ENCODE results near the gene NSD2.

The NSD2 gene

DNA sequence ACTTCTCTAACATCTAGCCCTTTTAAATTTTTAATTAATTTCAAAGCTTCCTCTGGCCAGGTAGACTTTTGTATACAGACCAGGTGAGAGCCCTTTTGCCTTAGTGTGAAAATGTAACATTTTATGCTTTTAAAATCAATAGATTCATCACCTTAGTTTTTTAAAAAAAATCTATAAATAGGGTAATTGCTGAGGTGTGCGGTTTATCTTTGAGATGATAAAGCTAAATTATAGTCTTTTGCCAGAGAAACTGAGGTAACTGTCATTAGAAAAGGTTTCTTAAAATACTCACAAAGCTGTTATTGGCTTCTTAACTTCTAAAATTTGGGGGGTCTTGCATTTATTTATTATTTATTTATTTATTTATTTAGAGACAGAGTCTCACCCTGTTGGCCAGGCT lies 74.7 kb downstream of the NSD2 start:
- DNase-seq = no peak

DNA sequence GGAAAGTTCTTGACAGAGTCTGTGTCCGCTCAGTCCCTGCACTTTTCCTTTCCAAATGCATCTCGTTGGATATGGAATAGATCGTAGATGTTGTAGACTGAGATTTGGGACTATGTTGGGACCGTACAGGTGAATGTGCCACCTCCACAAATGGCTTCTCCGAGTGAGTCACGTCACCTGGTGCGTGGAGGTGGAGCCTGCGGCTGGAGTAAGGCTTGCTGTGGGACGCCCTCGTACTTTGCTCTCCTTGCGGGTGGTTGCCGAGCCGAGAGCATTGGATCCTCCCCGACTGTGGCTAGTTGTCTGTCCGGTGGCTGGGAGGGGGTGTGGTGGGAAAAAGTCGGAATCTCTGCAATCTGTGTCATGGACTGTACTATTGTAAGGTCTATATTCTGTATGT lies 77.0 kb downstream of the NSD2 start:
- no peak for DNase-seq

DNA sequence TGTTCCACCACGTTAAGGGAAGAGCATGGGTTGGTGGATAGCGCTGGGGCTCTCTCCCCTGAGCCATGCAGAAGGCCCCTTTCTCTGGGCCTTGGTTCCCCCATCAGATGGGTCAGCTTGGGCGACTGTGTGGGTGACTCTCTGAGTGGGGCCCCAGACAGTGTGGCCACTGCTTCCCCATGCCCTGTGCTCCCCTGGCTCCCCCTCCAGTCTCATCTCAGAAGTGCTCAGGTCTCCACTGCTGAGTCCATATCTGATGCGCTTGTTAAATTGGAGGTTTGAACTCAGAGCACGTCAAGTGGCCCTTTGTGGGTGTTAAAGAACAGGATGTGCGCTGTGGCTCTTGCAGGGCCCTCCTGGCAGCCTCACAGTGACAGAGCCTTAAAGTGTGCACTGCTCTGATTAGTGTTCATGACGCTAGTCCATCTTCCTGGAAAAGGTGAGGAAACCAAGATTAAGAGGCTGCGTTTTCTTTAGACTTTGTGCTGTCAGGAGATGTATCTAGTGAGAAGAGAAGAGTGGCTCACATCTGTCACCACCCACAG lies 77.8 kb downstream of the NSD2 start:
- no peak for DNase-seq

DNA sequence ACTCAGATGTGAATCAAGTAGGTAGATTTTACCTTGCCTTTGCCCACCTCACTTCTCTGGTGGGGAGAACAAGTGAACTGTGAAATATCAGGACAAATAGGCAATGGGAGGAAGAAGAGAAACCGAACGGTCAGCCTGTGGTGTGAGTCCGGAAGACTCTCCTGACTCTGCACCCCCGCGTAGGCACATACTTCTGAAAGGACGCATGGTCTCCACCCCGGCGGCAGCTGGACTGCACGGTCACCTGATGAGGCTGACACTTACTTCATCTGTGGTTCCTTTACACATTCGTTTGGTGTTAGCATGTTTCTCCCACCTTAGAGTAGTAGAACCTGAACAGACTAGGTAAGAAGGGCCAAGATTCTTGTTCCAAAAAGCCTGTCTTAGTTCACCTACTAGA lies 79.2 kb downstream of the NSD2 start:
- DNase-seq = no peak

DNA sequence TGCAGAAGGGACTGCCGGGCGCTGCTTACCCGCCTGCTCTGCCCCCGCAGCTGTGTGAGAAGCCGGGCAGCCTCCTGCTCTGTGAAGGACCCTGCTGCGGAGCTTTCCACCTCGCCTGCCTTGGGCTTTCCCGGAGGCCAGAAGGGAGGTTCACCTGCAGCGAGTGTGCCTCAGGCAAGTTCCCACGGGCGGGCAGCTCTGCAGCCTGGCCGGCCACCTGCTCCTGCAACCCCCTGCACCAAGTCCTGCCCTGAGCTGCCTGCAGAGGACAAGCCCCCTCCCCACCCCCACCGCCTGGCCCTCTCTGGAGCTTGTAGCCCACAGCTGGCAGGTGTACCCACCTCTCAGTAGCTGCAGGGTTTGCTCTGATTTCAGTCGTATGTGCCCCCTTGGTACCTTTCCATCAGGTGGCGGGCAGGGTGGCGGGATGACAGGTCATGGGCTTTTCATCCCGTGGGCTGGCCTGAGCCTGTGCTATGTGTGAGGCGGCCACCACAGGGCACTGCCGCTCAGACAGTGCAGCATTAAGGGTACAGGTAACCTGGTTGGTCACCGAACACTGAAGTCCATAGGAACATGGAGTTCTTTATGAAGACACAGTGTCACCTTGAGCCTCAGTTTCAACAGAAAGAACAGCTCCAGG lies 81.0 kb downstream of the NSD2 start:
- DNase-seq = no peak

DNA sequence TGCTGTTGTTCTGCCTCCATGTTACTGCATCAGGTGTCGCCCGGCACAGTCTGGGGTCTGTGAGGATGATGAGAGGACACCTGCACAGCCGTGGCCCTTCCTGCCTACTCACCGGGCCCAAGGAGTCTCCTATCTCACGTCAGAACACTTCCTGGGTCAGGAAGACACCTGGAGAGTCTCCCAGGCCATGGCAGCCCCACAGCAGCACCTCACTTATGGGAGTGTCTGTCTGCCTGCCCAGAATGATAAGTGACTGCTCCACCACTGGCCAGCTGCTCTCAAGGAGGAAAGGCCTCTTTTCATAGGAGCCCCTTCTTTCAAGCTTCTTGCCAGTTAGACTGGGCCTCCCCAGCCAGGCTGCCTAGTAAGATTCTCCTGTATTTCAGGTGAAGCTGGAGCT lies 81.5 kb downstream of the NSD2 start:
- no peak for DNase-seq

DNA sequence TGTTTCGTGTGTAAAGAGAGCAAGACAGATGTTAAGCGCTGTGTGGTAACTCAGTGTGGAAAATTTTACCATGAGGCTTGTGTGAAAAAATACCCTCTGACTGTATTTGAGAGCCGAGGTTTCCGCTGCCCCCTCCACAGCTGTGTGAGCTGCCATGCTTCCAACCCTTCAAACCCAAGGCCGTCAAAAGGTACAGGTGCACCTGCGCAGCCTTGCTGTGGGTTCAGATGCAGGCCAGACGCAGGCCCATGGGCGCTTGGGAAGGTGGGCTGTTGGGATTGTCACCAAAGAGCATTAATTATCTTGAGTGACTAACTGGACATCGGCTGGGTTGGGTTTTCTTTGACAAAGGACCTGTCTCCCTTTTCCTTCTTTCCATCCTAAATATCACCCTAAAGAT lies 82.1 kb downstream of the NSD2 start:
- no peak for DNase-seq

DNA sequence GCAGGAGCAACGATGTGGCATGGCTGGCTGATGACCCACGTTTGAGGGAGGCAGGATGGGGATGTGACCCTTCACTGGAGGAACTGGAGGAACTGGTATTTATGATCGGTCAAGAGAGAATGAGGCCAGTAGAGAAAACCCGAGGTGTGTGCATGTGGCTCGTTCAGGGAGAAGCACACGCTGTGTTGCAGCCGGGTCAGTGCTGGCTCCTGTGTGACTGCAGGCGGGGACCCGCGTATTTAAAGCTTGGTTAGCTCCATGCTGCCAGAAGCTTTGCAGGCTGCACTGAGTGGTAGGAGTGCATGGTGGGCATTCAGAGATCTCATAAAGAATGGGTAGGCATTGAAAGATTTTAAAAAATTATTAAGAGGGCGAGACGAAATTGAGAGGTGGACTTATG lies 85.4 kb downstream of the NSD2 start:
- no peak for DNase-seq

DNA sequence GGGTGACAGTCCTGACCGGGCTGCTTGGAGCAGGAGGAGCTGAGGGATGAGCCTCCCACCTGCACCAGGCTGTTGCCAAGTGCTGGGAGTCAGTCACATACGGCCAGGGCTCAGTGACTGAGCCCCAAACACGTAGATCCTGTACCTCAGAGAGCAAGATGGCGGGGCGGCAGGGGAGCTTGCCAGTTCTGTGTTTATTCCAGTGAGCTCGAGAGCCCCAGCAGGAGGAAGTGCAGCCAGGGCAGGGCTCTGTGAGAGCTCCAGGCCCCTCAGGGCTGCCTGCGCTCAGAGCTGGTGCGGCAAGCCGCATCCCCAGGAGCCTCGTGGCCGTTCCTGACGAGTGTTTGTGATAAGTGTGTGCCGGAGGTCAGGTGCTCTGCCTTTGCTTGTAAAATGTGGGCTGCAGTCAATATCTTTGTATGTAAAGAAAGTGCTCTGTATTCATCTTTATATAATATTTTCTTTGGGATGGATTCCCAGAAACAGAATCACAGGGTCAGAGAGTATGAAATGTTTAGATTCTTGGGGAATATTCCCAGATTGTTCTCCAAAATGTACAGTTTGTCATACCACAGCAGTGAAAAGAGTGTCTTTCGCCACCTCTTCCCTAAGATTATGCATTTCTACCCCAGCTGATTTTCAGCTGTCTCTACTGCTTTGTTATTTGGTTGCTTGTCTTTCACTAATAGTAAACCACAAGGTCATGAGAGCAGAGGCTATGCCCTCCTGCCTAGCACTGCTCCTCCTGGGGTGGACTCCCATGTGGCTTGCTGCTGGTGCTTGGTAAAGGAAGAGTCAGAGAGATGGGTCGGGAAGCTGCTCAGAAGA lies 87.3 kb downstream of the NSD2 start:
- DNase-seq = peak; percentile 15

DNA sequence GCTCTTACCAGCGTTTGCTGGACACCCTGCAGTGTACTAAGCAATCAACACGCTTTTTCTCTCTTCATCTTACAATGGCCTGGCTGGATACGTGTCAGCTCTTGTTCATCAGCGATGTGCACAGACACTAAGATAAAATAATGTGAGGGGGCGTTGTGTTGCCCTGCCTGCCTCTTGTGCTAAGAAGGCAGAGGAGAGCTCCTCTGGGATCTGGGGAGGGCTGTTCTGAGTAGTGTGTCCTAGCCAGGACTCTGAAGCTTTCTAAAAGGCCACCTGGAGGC lies 87.9 kb downstream of the NSD2 start:
- DNase-seq = peak; percentile 36

DNA sequence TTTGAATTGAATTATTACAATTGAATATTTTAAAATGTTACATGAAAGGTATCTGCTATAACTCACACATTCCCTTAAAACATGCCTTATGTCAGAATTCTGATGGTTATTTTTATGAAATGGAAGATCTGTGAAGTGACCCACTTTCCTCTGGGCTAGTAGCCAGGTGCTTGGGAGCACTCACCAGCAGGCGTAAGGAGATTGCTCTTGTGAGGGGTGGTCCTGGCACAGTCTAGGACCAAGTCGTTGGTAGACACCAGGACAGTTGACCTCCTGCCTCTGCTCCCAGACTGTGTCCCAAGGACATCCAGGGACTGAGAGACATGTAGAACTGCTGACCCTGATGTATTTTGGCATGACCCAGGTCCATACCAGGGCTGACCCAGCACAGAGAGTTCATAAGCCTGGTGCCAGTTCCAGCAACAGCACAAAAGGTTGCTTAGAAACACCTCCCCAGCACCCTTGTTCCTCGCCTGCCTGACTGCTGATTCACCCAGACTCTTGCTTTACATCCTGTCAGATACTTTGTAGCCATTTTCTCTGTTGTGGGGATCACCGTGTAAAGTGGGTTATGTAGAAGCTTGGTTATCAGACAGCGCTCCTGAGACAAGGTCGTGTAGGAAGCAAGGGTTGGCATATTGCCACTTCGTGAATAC lies 89.1 kb downstream of the NSD2 start:
- no peak for DNase-seq

DNA sequence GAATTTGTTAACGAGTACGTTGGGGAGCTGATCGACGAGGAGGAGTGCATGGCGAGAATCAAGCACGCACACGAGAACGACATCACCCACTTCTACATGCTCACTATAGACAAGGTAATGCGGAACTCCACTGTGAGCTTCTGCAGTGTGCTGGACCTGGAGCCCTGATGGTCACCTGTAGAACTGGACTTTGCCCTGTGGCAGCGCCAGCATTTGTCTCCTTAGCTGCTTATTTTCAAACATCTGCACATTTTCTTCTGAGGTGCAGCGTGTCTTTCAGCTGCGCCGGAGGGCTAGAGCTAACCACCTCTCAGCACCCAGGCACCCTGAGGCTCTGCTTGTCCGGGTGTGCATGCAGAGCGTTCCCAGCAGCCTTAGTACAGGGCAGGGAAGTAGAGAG lies 89.8 kb downstream of the NSD2 start:
- DNase-seq = no peak

DNA sequence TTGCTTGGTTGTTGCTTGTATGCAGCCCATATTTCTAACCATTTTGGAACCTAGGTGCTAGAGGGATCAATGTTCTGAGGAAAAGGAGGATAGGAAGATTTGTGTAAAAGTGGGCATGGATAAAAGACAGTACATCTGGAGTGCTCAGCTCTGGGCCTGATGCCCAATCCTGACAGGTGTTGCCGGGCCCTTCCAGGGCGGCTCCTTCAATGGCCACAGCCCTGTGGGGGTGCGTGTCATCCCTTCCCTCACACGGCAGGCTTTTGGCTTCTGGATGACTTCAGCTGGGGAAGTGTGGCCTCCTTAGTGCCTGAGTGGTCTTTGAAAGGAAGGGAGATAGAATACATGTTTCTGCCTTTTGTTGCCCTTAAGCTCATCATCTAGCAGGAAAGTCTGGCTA lies 90.4 kb downstream of the NSD2 start:
- peak; percentile 9 for DNase-seq

DNA sequence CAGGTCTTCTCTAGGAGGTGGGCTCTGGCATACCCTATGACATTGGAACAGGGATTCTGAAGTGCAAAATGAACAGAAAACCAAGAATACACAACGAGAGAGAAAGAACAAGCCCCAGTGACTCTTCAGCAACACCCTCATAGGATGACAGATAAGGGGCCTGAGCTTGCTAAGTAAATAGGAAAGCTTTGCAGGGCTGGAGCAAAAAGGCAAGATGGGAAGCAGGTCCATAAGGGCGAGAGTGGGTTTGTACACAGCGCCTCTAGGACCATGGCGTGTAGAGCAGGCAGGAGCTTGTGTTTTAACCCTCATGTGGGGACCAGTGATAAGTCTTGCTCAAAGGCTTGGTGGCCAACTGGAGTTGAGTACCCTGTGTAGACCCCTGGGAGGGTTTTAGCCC lies 91.8 kb downstream of the NSD2 start:
- DNase-seq = no peak

DNA sequence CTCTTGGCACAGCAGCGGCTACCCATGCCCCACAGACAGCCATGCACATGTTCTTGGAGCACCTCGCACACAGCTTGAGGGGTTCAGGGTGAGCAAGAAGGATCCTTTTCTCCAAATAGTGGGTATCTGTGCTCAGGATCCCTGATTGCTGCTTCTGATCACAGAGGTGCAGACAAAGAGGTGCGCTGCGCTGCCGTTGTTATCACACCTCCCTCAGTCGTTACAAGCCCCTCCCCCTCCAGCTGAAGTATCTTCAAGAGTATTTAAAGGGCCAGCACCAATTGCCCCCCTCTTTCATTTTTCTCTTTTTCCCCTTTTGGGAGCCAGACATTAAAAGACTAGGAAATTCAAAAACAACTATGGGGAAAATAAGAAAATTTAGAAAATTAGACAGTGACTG lies 93.2 kb downstream of the NSD2 start:
- no peak for DNase-seq

DNA sequence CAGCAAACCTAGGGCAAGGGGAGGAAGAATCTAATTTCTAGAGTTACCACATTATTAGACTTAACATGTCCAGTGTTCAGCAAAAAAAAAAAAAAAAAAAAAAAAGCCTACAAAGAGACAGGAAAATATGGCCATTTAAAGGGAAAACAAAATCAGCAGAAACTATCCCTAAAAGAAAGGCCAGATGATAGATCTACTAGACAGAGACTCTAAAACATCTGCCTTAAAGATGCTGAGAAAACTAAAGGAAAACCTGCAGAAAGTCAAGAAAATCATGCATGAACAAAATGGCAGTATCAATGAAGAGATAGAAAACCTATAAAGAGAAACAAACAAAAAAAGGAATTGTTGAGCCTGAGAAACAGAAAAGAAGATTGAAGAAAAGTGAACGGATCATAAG lies 93.8 kb downstream of the NSD2 start:
- no peak for DNase-seq

DNA sequence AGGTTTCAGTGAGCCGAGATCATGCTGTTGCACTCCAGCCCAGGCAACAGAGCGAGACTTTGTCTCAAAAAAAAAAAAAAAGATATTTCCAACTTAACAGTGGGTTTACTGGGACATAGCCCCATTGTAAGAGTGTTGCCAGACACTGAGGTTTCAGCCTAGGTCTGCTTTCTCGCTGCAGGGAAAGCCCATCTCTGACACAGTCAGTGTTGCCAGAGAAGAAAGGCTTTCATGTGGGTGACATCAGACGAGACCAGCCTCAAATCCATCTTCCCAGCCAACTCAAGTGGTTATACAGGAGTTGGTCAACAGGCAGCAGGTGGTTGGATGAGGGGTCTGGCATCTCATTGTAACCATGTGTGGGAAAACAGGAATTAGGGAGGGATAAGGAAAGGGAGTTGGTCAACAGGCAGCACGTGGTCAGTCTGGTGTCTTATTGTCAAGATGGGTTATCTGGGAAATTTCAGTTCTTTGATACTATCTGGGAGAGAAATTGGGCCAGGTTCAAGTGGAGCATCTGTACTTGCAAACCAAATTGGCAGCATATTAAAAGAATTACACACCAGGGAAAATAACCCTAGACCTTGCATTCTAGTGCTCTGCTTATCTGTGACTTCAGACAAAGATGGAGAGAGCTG lies 96.4 kb downstream of the NSD2 start:
- DNase-seq = no peak

DNA sequence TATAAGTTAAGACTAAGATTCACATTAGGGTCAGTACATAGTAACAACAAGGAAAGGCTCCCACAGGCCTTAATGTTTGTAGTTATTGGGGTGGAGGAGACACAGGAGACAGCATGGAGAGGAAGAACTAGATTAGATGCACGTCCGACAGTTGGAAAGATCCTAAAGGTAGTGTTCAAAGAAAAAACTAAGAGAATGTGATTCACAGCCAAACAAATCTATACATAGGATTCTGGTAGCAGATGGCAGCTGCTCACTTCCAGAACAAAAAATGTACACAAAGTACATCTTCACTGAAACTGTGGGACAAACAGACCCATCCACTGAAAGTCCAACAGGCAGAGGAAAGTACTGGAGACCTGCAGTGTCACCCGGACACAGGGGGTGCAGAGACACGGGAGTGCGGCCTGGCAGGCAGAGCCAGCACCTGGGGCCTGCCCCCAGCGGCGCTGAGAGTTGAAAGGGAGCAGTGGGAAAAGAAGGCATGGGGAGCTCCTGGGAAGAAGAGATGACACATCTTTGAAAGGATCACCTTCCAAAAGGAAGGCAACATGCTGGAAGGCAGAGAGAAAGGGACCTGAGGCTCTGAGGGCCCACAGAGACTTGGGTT lies 97.6 kb downstream of the NSD2 start:
- no peak for DNase-seq

DNA sequence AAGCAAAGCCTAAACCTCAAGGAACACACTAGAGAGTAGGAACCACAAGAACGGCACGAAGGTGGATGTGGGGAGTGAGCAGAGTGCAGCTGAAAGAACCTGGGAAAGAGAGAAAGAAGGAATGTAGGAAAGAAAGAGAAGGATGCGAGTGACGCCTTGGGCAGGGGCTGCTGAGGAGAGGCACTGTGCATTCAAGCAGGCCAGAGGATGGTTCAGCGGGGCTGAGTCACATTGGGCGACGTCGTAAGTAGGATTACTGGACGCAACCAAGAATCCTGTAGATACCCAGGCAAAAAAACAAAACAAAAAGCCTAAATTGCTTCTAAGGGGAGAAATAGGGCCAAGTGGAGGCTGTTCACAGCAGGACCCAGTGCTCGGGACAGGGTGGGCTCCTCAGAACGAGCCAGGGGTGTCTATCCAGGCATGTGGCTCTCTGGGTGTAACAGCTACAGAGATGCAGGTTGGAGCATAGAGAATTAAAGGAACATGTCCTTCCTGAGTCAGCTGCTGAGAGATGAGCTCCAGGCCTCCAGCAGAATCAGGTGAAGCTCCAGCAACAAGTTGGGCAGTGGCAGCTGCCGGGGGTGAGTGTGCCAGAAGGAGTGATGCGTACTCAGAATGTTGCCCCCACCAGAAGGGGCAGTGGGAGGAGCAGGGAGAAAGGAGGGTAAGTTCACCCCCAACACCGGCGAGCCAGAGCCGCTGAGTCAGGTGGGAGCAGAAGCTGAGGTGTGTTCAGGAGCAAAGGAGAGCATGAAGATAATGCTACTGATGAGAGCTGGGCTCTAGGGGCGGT lies 98.9 kb downstream of the NSD2 start:
- DNase-seq = no peak

DNA sequence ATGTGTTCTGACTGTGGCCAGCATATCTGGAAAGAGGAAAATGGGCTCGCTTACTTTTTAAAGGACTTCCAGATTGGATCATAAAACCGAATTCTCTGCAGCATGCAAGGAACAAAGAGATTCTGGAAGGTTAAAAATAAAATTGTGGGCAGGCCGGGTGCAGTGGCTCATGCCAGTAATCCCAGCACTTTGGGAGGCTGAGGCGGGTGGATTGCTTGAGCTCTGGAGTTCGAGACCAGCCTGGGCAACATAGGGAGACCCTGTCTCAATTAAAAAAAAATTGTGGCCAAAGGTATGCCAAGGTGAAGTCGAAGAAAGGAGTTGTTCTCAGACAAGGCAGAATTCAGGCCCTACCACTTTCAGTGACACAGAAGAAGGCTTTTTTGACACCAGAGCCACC lies 99.7 kb downstream of the NSD2 start:
- DNase-seq = no peak

DNA sequence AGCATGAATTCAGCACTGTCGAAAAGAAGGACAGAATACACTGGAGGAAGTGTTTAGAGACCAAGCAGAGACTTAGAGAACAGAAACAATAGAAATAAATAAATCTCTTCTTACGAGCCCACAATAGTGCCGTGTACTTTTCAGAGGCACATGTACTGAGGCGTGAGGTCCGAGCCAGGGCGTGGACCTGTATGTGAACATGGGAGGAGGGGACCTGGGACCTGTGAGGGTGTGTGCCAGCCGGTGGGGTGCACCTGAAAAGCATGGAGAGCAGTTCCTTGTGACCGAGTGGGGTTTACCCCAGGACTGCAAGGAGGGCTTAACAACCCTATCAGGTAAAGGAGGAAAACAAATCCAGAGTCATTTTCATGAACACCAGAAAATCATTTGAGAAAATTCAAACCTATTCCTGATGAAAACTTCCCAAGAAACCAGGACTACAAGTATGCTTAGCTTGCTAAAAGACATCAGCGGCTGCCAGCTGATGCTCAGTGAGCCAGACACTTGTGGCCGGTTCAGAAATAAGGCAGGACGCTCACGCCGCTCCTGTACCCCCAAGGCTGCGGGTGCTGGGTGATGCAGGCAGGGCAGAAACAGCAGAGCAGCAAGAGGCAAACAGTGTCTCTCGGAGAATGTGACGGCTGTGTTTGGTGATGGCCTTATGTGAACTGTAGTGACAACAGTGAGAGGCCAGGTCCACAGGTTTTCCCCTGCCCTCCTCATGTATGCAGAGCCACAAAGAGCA lies 100.4 kb downstream of the NSD2 start:
- no peak for DNase-seq

DNA sequence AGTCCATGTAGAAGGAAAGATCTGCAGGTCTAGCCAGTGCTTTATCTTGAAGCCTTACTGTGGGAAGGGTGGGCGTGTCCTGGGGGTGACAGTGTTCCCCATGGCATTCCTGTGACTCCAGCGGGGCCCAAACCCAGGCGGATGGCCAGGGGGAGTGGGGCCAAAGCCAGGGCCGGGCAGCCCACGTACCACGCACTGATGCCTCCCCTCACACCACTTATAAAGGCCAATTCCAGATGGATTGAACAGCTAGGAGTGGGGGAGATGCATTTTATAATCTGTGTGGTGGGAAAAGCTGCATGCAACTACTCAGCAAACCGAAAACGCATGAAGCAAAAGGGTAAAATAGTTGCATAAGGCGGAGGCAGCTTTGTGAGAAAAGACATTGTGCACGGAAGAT lies 101.2 kb downstream of the NSD2 start:
- DNase-seq = no peak

All from NCI-H345 (cell line).